HG03280 (cell line): ENCODE data around the gene TVP23B.
"Not testable (repeated sequence)": the region's sequence is repeated elsewhere in the genome, so short reads cannot be mapped to it uniquely, and the experiment has no call there.

Experiments used
- ATAC-seq: cut with Tn5 transposase; IDR thresholded peaks from one replicate; pipeline ENCODE4 v1.9.1; 2021; ENCODE audit warnings: mild to moderate bottlenecking, moderate library complexity; ENCODE audit not compliant: unreplicated experiment

TVP23B gene

DNA sequence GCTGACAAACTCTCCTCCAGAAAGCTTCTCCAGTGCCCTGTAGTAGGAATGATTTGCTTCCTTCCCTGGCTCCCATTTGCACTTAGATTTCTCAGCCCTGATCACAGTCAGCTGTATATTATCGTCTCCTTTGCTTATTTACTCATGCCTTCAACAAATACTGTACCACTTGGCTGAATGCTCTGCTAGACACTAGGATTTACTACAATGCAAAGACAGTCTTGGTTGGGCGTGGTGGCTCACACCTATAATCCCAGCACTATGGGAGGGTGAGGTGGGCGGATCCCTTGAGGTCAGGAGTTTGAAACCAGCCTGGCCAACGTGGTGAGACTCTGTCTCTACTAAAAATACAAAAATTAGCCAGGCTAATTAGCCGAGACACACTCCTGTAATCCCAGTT, 5.9 kb downstream of the TVP23B start:
- not testable (repeated sequence) for ATAC-seq

- ATAC-seq: not testable (repeated sequence)
These were observed 10.4 kb downstream of the TVP23B start for GRCh38 chr17:18791402-18791801.

GRCh38 chr17:18794841-18795240, 13.9 kb downstream of the TVP23B start:
- ATAC-seq: not testable (repeated sequence)

DNA sequence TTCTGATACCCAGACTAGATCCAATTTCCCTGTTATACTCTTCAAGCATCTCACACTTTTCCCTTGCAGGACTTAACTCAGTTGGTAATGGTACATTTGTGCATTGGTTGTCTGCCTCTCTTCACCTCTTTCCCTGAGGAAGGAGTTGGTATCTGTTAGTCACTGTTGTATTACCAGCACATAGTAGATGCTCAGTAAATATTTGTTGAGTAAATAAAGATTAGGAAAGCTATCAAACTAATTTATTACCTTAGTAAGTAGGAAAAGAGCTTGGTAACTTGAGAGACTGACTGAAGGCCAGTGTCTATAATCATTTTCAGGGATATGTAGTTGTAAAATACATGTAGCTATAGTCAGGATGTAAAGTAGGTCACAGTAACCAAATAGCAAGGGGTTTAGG, 15.9 kb downstream of the TVP23B start:
- not testable (repeated sequence) for ATAC-seq

DNA sequence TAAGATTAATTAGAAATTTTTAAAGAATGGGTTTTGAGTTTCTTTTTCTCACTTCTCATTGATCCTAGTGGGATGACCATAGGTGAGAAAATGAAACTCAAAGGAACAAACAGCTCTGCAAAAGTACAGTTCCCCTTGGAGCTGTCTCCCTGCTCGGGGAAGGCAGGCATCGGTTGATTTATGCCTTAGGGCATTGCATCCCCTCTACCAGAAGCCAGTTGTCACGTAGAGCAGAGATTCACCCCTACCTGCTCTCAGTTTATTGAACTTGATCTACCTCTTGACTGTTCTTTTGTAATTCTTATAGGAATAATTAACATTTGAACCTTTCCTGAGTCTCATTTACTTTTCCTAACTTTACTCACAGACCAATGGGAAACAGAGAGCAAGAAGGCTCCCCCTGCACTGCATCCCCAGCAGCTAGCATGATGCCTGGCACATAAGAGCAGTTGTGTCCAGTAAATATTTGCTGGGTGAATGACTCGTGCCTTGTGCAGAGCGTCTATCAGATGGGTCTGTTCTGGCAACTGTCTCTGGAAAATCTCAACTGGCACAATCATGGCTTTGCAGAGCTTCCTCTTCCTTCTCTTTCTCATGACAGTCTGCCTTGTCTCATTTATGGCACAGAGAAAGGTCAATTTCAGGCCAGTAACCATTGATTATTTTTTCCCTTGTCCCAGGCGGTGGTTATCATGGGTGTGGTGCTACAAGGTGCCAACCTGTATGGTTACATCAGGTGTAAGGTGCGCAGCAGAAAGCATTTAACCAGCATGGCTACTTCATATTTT, 22.7 kb downstream of the TVP23B start:
- not testable (repeated sequence) for ATAC-seq

DNA sequence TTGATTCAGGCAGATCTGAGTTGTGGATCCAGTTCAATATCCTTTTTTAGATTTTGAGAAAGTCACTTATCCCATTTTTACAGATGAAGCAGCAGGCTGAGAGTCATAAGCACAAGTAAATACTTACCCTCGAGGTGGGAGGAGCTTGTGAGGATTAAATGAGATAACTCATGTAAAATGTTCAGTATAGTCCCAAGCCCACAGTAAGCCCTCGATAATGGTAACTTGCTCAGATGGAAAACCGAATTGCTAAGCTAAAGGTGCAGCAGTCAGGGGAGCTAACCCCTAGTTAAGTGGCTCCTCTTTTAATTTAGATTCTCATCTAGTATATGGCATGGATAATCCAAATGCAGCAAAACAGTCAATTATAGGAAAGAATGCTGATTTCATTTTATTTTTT, 34.9 kb downstream of the TVP23B start:
- not testable (repeated sequence) for ATAC-seq

DNA sequence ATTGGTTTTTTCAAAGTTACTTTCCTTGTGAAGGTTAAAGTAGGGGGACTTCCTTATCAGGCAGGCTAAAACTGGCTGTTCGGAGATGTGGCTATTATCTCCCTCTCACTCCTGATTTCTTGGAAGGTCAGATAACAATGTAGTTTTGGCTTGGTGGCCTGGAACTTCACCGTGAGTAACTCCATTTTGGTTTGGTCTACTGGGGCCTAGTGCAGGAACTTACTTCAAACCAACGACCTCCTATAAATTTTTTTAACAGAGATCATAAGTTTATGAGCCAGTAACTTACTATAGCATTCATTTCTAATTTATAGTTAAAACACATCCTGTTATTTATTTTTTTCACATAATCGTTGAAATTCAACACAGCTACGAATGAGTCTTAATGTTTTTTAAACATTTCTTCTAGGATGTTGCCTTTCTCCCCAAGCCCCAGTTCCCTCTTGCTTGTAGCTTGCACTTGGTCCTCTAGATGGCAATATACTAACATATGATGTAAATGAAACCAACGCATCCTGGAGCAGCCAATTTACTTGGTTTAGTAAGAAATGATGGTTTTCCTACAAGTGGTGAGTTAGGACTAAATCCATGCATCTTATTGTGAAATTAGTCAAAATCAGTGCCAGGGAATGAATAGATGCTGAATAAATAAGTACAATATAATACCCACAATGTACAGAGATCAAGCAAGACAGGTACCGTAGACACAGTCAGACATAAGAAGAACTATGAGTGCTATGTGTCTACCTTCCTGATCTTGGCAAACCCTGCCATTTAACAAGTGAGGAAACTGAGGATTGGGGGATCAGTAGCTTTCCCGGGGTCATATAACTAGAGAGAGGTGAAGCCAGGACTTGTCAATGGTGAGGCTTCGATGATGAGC, 35.7 kb downstream of the TVP23B start:
- peak; percentile 59 for ATAC-seq

DNA sequence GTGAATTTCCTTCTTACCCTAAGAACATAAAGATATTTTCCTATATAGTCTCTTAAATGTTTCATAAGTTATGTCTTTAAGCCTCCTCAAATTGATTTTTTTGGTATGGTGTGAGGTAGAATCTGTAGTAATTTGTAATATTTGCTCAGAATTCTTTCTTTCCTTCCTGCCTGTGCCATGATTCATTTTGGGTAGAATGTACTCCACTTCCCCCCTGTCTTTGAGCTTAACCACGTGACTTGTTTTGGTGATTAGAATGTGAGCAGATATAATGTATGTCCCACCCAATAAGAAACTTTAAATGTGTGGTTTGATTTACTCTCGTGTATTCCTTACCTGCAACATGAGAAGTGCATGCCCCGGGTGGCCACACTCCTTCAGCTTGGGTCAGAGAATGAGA, 40.4 kb downstream of the TVP23B start:
- not testable (repeated sequence) for ATAC-seq

- ATAC-seq: not testable (repeated sequence)
These were observed 46.6 kb downstream of the TVP23B start for GRCh38 chr17:18827613-18828012.

- ATAC-seq: no peak
These were observed 67.5 kb downstream of the TVP23B start for GRCh38 chr17:18848501-18848900.

DNA sequence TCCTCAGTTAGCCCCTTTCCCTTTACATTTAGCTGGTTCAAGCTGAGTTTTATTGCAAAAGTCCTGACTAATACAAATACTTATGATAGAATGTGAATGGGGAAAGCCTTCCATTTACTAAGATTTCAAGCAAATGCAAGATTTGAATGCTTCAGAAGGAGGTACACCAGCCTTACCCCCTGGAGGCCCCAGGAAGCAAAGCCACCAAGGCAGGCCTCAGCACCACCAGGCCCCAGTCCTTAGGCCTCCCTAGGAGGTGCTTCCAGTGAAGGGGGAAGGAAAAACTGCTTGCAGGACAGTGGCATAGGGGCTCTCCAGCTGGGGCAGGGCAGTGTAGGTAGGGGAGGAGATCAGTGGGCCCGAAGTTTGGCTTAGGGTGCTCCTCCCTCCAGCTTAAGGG, 69.7 kb downstream of the TVP23B start:
- ATAC-seq: no peak

DNA sequence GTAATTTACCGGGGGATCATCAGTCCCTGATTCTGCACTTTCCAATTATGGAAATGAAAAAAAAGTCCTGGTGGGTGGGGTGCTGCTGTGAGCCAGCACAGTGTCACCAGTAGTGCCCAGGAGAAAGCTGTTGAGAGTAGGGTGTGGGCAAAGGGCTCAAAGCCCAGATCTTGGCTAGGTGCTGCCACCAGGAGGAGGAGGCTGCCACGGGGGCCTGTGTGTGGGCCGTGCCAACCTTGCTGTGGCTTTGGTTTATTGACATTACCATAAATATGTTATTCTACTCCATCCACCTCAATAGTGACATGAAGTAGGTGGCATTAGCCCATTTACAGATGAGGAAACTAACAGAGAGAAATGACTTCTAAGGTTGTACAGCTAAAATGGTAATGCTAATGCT, 70.2 kb downstream of the TVP23B start:
- ATAC-seq: no peak

DNA sequence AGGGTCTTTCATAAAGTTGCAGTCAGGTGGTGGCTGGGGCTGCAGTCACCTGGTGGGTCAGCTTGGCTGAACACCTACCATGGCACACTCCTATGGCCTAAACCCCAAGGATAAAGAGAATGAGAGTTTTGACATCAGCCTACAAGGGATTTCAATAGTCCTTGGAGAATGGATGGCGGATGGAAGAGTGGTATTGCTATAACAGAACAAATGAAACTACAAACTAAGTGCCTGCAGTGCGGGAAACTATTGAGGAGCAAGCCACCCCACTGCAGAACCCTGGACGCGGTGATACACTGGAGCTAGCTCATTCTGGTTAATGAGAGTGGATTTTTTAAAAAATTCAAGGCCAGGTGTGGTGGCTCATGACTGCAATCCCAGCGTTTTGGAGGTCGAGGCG, 74.0 kb downstream of the TVP23B start:
- ATAC-seq: no peak

DNA sequence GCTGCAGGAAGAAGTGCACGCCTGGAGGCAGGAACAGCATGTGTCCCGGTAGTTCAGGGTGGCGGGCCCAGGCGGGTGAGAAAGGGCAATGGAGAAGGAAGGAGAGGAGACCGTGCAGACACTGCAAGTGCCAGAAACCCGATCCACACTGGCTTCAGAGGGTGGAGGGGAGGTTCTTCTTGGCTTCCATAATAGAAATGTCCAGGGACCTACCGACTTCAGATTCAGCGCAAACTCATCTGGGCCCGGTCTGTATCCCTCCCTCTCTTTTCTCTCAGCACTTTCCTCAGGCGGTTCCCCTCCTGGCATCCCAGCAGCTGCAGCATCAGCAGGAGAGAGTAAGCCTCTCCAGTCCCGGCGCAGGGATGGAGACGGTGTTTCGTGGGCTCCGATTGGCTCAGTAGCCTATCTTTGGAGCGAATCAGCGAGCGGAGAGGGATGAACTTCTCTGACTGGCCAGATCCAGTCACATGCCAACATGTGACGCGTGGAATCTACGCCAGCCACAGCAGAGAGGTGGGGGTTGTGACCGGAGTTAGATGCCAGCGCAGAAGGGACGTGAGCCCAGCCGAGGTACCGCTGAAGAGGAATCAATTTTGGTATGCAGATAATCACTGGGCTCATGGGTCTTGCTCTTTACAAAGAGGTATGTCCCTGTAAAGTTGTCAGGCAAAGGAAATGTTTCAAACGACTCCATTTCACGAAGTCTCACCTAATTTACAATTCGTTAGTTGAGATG, 75.0 kb downstream of the TVP23B start:
- ATAC-seq: peak; percentile 72
